GM23338 (cell line): ENCODE results near the gene BCCIP. TPM values are rescaled to one million over a fixed set of nuclear protein-coding genes. Genes with fewer than 3 reads are reported as not detected.

Source experiments
- ATAC-seq: fragments of 200-7000 bp; cut with Tn5 transposase; 3 replicates; pipeline ENCODE4 v1.9.1; 2020
- DNase-seq: peaks from one replicate; pipeline ENCODE4 v3.0.0-alpha.2; 2015; ENCODE audit warnings: low spot score
- H2AFZ ChIP-seq: fragments of 200-600 bp; sonication (generic); 2 replicates; pipeline ENCODE4 v1.8.0; 2016; ENCODE audit warnings: antibody characterized with exemption, mild to moderate bottlenecking, moderate library complexity
- H3F3A ChIP-seq: fragments of 200-600 bp; sonication (generic); replicated peaks from 2 replicates; pipeline ENCODE4 v1.8.0; 2017; ENCODE audit warnings: antibody characterized with exemption, mixed run types, low read depth
- H3K27ac ChIP-seq: fragments of 200-600 bp; sonication (generic); 2 replicates; pipeline ENCODE4 v1.6.1; 2016; ENCODE audit warnings: low read depth
- H3K27me3 ChIP-seq: fragments of 200-600 bp; sonication (generic); 2 replicates; pipeline ENCODE4 v1.8.0; 2016; ENCODE audit warnings: mild to moderate bottlenecking, mixed run types, moderate library complexity; ENCODE audit not compliant: insufficient read depth
- H3K36me3 ChIP-seq: fragments of 200-600 bp; sonication (generic); 2 replicates; pipeline ENCODE4 v1.8.0; 2016; ENCODE audit warnings: mild to moderate bottlenecking; ENCODE audit not compliant: insufficient read depth
- H3K4me1 ChIP-seq: fragments of 200-600 bp; sonication (generic); 2 replicates; pipeline ENCODE4 v1.8.0; 2016; ENCODE audit warnings: mild to moderate bottlenecking, moderate library complexity; ENCODE audit not compliant: insufficient read depth
- H3K4me2 ChIP-seq: fragments of 200-600 bp; sonication (generic); 2 replicates; pipeline ENCODE4 v1.7.1; 2017; ENCODE audit warnings: mixed run types
- H3K4me3 ChIP-seq: fragments of 200-600 bp; sonication (generic); 2 replicates; pipeline ENCODE4 v1.6.1; 2016; ENCODE audit warnings: mixed run types
- H3K79me2 ChIP-seq: fragments of 200-600 bp; sonication (generic); replicated peaks from 2 replicates; pipeline ENCODE4 v1.8.0; 2017; ENCODE audit warnings: mild to moderate bottlenecking; ENCODE audit not compliant: insufficient read depth
- H3K9me2 ChIP-seq: fragments of 200-600 bp; sonication (generic); 2 replicates; pipeline ENCODE4 v1.8.0; 2017; ENCODE audit not compliant: insufficient read depth
- H4K20me1 ChIP-seq: fragments of 200-600 bp; sonication (generic); replicated peaks from 2 replicates; pipeline ENCODE4 v1.8.0; 2017; ENCODE audit warnings: mild to moderate bottlenecking; ENCODE audit not compliant: insufficient read depth
- H3K27ac Mint-ChIP-seq: 2 replicates; pipeline ENCODE4 v1.8.0; 2020; ENCODE audit warnings: inconsistent platforms, mild to moderate bottlenecking, moderate library complexity, mixed read lengths
- H3K27me3 Mint-ChIP-seq: 3 replicates; pipeline ENCODE4 v1.8.0; 2022; ENCODE audit warnings: low read depth, mild to moderate bottlenecking, moderate library complexity, mixed read lengths, inconsistent platforms; ENCODE audit not compliant: insufficient read depth, poor library complexity
- H3K36me3 Mint-ChIP-seq: 3 replicates; pipeline ENCODE4 v1.8.0; 2021; ENCODE audit warnings: low read depth, mild to moderate bottlenecking, inconsistent platforms, moderate library complexity, mixed read lengths
- H3K4me1 Mint-ChIP-seq: 3 replicates; pipeline ENCODE4 v1.8.0; 2020; ENCODE audit warnings: mild to moderate bottlenecking, inconsistent platforms, mixed read lengths
- H3K4me3 Mint-ChIP-seq: 3 replicates; pipeline ENCODE4 v1.8.0; 2021; ENCODE audit warnings: moderate library complexity, mild to moderate bottlenecking, inconsistent platforms, mixed read lengths
- H3K9me3 Mint-ChIP-seq: 3 replicates; pipeline ENCODE4 v1.8.0; 2020; ENCODE audit warnings: moderate library complexity, mild to moderate bottlenecking, inconsistent platforms, mixed read lengths
- CREB1 ChIP-seq: fragments of 250-450 bp; sonication (Bioruptor Pico); IDR thresholded peaks from 2 replicates; pipeline ENCODE4 v1.5.0; 2020; ENCODE audit warnings: low read depth, mild to moderate bottlenecking, moderate library complexity
- CTCF ChIP-seq, 2 experiments: fragments of 200-600 bp in 1 of 2; sonication (generic) in 1 of 2; conservative IDR thresholded peaks; 2 replicates each; pipeline versions ENCODE4 v1.5.1 to v1.6.1; 2016 to 2017; ENCODE audit warnings: antibody characterized with exemption in 2 of 2, low read depth in 2 of 2, mild to moderate bottlenecking in 2 of 2, moderate library complexity in 1 of 2
- ETS1 ChIP-seq: IDR thresholded peaks from 2 replicates; pipeline ENCODE4 v1.6.1; 2016; ENCODE audit warnings: antibody characterized with exemption
- EZH2 ChIP-seq: fragments of 200-600 bp; sonication (generic); IDR thresholded peaks from one replicate; pipeline ENCODE4 v1.8.0; 2017; ENCODE audit warnings: antibody characterized with exemption, mild to moderate bottlenecking, low read depth; ENCODE audit not compliant: unreplicated experiment
- EZH2phosphoT487 ChIP-seq: fragments of 200-600 bp; sonication (generic); IDR thresholded peaks from one replicate; pipeline ENCODE4 v1.8.1; 2018; ENCODE audit warnings: antibody characterized with exemption; ENCODE audit not compliant: unreplicated experiment
- JUNB ChIP-seq: IDR thresholded peaks from one replicate; pipeline ENCODE4 v1.6.1; 2016; ENCODE audit warnings: antibody characterized with exemption; ENCODE audit not compliant: unreplicated experiment
- NANOG ChIP-seq: IDR thresholded peaks from 2 replicates; pipeline ENCODE4 v1.6.1; 2016; ENCODE audit warnings: antibody characterized with exemption, borderline replicate concordance
- POLR2AphosphoS5 ChIP-seq: IDR thresholded peaks from 2 replicates; pipeline ENCODE4 v1.6.1; 2016; ENCODE audit warnings: antibody characterized with exemption, low read depth
- REST ChIP-seq: IDR thresholded peaks from one replicate; pipeline ENCODE4 v1.6.1; 2018; ENCODE audit warnings: antibody characterized with exemption; ENCODE audit not compliant: unreplicated experiment
- STAT1 ChIP-seq: IDR thresholded peaks from one replicate; pipeline ENCODE4 v1.6.1; 2016; ENCODE audit warnings: antibody characterized with exemption; ENCODE audit not compliant: unreplicated experiment
- ZNF114 ChIP-seq: fragments of 250-450 bp; sonication (Bioruptor Pico); IDR thresholded peaks from 2 replicates; pipeline ENCODE4 v1.5.0; 2020; ENCODE audit warnings: mild to moderate bottlenecking, moderate library complexity
- ZNF331 ChIP-seq: fragments of 250-450 bp; sonication (Bioruptor Pico); IDR thresholded peaks from 2 replicates; pipeline ENCODE4 v1.5.0; 2020; ENCODE audit warnings: low read depth, mild to moderate bottlenecking, moderate library complexity
- ZNF462 ChIP-seq: fragments of 250-450 bp; sonication (Bioruptor Pico); IDR thresholded peaks from 2 replicates; pipeline ENCODE4 v1.5.0; 2020; ENCODE audit warnings: mild to moderate bottlenecking, moderate library complexity
- polyA plus RNA-seq: library from polyadenylated mRNA; unstranded; fragments of >200 nt; fragmentation: Nextera tagmentation; extraction: Ambion mirVana; gene quantifications from 2 replicates; pipeline ENCODE4 v1.2.1, GENCODE V29; 2016
- total RNA-seq: library from RNA; depleted of rRNA; stranded (reverse); fragments of >200 nt; shearing (Covaris generic); gene quantifications from 2 replicates; pipeline ENCODE4 v1.2.3, GENCODE V29; 2014

The BCCIP gene
- total and polyA plus RNA-seq, 2 experiments from 2014 or later: 98.6 to 214 TPM

- H3K4me3 ChIP-seq: no peak overlapping the region
- no peak overlapping the region for H2AFZ ChIP-seq
- DNase-seq (no peak), ATAC-seq (no peak)
- H3K27me3 ChIP-seq: no peaks in the 10 kb centered on the region
- H3K4me3 Mint-ChIP-seq: no peak overlapping the region
- no peaks in the 10 kb centered on the region for H4K20me1 ChIP-seq
- H3K9me3 Mint-ChIP-seq: peaks cover 39% of the 10 kb centered on the region
- H3K27ac Mint-ChIP-seq: no peak overlapping the region
- peaks cover 13% of the 10 kb centered on the region; the same call in 1 of the 2 replicates for H3K36me3 ChIP-seq
- no peak overlapping the region for H3K4me2 ChIP-seq
- H3K27me3 Mint-ChIP-seq: peaks cover 6% of the 10 kb centered on the region
- TF ChIP-seq JUNB (no peak), EZH2phosphoT487 (no peak), ZNF331 (CRISPR knock-in tag) (no peak), REST (no peak), CTCF (conservative IDR thresholded peaks at IDR 0.05; ENCODE audit: low read depth in 2 of 2) (no peak), EZH2 (no peak), POLR2AphosphoS5 (no peak), ZNF462 (CRISPR knock-in tag) (no peak), STAT1 (no peak), ZNF114 (CRISPR knock-in tag) (no peak), ETS1 (no peak), NANOG (no peak), CREB1 (no peak)
- H3K79me2 ChIP-seq: no peaks in the 10 kb centered on the region
- H3K36me3 Mint-ChIP-seq: peaks cover 57% of the 10 kb centered on the region
- H3K27ac ChIP-seq: no peak overlapping the region
- peaks cover 29% of the 10 kb centered on the region for H3K4me1 Mint-ChIP-seq
- H3K4me1 ChIP-seq: peaks cover 20% of the 10 kb centered on the region
- no peaks in the 10 kb centered on the region for H3K9me2 ChIP-seq
- H3F3A ChIP-seq: no peaks in the 10 kb centered on the region
These were observed 55.9 kb downstream of the BCCIP start for GRCh38 chr10:125878957-125879835.
